Mucosa of gallbladder (tissue), 1 donor: ENCODE data around the gene TMEM17. TPM values are rescaled to one million over a fixed set of nuclear protein-coding genes. Genes with fewer than 3 reads are reported as not detected.

Experiments used
- DNase-seq: peaks from one replicate; pipeline ENCODE4 v3.0.0-alpha.2; 2020; ENCODE audit warnings: low spot score
- total RNA-seq: library from RNA; stranded (reverse); gene quantifications from one replicate; pipeline ENCODE4 v1.2.1, GENCODE V29; 2021
- donor health status: DM: no; HTN: no; CAD: no.

TMEM17 gene
- total RNA-seq, 1 donor from 2014 or later = 3.3 TPM

DNA sequence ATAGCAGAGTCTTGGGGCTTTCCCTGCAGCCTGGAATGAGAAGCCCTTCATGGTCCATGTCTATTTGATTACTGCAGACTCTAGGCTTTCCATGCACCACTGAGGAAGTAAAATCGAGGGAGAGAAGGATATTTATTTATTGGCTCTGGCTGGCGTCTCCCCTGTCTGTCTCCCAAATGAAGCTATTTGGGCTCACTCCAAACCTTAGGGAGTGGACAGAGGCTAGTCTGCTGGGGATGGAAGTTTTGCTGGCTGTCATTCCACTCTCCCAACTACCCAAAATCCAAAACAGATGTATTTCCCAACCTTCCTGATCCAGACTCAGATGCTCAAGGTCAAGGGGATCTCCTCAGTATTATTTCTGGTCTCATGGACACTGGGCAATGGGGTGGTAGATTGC lies 33.7 kb downstream of the TMEM17 start:
- no peak for DNase-seq

DNA sequence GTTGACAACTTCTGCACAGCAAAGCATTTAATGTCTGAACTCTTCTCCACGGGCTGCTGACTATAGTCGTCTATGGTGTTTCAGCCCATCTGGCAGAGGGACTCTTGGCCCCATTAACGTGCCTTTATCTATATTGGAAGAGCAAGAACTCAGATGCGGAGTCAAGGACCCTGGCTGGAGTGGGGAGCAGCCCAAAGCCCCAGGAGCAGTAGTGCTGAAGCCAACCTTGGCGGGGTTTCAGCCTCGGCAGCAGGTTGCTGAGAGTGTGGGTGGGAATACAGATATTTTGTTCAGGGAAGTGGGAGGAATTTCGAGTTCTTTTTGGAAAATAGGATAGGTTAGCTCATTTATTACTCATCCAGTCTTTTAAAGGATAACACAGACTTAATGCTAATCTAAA lies 34.2 kb downstream of the TMEM17 start:
- DNase-seq = no peak

DNA sequence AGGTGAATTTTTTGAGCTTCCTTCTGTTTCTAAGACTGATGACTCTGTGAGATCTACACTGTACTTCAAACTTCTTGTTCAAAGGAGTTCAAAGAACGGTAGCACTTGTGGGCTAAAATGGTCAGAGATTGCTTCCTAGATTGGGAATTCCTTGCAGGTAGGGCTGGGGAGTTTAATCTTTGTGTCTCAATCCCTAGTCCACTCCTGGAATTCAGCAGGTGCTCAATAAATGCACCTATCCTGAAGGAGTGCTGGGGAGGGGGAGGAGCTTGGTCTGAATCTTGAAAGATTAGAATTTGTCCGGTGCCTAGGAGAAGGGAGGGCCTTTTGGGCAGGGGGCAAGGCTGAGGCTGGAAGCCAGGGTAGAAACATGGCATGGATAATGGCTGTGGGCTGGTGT lies 34.6 kb downstream of the TMEM17 start:
- DNase-seq = no peak

DNA sequence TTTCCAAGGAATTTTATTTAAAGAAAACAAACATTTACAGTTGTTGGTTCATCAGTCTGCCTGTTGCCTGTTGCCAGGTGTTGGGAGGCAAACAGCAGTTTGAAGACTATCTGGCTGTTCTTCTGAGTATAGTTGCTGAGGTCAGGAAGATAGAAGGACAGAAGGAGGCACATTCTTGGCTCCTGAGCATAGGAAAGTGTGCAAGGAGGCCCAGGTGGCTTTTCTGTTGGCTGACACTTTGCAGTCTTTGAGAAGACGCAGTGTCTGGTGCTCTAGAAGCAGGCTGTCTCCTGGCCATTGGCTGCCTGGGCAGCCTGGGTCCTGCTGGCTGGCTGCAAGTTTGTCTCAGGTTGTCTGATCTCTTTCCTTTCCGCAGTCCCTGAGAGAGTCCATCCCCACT lies 36.4 kb downstream of the TMEM17 start:
- DNase-seq = no peak

DNA sequence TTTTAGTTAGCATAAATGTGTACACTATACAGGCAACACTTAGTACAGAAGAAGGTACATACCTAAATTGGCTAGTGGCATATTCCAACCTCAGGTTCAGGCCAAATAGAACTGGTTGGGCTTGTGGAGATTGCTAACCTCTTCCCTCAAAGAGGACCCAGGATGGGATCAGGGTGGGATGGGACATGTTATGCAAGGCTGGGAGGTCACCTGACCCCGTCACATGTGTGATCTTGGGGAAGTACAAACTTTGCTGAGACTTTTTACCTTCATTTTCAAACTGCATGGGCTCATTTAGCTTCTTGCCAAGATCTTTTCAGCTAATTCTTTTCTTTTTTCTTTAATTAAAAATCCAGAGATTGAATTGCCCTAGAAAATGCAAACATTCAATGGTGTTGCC lies 36.9 kb downstream of the TMEM17 start:
- no peak for DNase-seq

DNA sequence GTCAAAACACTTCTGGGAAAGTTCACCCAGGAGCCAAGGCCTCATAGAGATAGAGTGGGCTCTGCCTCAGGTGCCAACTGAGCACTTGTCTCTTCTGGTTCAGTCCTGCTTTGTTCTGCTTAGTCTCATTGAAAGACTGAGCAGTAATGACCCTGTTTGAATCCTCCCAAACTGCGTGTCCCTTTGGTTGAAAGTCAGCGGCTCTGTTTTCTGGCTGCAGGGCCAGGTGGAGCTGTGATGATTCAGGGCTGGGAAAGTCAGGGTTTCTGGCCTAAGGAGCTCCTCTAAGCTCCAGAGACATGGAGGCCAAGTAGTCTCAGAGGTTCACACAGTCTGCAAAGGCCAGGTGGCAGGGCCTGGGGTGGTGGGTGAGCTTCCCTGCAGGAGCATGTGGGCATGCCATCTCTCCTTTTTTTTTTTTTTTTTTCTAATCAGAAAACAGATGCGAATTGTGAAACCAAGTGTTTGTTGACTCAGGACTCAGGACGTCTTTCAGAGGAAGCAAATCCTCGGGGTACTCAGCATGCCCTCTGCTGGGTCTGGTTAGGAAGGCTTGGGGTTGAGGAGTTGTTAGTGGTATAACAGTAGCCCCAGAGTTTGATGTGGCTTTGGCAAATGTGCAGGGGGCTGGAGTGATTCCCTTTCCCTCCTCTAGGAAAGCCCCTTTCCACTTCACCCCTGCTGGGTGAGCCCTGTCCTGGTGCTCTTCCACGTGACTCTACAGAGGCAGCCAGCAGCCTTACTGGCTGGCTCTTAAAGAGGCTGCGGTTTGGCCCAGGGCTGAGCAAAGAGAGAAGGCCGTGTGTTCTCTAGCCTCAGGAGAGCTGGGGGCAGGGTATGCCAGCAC lies 38.3 kb downstream of the TMEM17 start:
- DNase-seq = no peak

DNA sequence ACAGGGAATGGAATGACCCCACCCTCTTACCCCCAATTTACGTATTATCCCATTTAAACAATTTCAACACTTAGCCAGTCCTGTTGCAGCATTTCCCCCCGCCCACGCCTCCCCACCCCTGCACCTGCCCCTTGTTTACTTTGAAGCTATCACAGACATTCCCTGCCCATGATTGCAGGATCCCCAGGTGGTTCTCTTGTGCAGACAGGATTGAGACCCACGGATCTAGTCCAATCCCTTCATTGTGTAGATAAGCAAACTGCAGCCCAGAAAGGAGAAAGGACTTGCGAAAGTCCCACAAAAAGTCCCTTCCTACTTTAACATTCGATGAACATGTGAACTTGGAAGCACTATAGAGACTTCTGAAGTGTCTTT lies 38.9 kb downstream of the TMEM17 start:
- DNase-seq = no peak

DNA sequence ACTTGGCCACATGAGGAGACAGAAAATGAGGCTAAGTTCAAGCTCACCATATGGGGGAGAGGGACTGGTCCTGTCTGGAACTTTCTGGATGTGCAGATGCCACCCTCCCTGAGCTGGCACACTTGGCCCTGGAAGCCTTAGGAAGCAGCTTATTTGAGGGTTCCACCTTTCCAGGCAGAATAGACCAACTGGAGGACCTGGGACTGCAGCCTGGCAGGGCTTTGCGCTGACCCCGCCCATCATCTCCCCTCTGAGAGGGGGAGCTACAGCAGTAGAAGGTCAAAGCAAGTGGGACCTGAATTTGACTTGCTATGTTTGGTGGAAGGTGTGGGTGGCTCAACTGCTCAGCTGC lies 39.5 kb downstream of the TMEM17 start:
- no peak for DNase-seq

DNA sequence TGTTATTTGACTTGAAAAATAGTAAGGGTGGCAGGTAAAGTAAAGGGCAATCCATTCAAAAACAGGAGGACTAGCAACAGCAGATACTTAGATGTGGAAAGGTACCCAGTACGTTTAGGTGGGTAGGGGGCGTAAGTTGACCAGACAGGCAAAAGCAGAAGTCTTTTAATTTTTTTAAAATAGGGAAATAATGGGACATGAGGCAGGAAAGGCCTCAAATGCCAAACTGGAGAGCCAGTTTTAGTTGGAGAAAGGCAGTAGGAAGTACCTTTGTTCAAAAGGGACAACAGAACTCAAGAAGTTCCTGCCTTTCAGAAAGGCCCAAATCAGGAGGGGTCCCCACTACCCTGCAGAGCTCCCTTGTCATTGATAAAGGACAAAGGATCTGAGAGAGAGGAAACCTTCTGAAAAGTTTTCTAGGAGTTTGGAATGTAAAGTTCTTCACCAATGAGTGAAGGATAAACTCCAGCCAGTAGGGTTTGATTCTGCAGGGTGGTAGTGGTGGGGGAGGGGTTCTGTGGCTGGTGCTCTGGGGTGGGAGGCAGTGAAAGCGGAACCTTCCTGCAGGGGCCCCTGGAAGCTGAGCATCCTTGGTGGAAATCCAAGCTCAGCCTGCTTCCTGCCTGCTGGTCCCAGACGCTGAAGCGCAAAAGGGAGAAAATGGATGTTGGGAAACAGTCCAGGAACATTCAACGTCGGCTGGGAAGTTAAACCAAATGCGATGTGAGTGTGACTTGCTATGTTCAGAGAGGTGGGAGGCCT lies 40.1 kb downstream of the TMEM17 start:
- DNase-seq = no peak

DNA sequence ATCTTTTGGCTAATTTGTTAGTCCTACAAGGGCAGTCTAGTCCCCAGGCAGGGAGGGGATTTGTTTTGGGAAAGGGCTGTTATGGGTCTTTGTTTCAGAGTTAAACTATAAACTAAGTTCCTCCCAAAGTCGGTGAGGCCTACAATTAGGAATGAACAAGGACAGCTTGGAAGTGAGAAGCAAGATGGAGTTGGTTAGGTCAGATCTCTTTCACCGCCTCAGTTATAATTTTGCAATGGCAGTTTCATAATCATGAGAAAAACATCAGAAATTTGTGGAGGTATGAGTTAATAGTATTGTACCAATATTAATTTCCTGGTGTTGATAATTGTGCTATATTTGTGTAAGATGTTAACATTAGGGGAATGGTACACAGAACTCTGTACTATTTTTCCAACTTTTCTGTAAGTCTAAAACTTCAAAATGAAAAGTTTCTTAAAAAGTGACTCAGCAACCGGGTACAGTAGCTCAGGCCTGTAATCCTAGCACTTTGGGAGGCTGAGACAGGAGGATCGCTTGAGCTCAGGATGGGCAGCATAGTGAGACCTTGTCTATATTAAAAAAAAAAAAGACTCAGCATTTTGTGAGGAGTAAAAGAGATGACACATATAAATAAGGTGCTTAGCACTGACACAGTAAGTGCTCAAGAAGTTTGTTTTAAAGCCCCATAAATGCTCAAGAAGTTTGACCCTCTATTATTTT lies 40.8 kb downstream of the TMEM17 start:
- no peak for DNase-seq

DNA sequence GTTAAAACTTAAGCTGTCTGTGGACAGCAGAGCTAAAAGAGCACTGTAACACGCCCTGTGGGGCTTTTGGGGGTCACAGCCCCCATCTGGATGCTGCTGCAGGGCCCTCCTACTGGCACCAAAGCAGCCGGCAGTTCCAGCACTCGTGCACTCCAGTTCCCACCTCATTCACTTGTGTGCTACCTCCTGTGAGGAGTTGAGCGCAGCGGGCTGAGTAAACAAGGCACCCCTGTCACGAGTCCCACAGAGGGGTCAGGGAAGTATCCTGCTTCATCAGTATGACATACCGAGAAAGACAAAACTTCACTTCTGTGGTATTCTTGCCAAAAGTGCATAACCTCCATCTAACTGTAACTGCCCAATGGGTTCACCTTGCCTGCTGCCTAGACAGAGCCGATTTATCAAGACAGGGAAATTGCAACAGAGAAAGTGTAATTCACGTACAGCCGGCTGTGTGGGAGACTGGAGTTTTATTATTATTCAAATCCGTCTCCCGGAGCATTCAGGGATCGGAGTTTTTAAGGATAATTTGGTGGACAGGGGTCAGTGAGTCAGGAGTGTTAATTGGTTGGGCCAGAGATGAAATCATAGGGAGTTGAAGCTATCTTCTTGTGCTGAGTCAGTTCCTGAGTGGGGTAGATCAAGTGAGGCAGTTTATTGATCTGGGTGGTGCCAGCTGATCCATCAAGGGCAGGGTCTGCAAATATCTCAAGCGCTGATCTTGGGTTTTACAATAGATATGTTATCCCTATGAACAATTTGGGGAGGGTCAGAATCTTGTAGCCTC lies 41.6 kb downstream of the TMEM17 start:
- no peak for DNase-seq

DNA sequence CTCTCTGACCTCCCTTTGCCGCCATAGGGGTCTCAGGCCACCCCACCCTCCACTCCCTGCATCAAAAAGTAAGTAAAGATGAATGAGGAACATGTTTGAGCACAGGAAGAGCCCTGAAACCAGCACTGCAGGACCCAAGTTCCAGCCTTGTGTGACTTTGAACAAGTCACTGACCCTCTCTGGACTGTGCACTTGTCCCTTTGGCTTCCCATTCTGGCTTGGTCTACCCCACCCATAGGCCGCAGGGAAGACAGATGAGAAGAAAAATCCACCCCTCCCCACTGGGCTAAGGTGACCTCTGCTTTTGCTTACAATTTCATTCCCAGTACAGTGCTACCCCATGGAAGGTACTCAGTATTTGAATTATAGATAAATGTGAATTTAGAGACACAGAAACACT lies 43.8 kb downstream of the TMEM17 start:
- DNase-seq = no peak

DNA sequence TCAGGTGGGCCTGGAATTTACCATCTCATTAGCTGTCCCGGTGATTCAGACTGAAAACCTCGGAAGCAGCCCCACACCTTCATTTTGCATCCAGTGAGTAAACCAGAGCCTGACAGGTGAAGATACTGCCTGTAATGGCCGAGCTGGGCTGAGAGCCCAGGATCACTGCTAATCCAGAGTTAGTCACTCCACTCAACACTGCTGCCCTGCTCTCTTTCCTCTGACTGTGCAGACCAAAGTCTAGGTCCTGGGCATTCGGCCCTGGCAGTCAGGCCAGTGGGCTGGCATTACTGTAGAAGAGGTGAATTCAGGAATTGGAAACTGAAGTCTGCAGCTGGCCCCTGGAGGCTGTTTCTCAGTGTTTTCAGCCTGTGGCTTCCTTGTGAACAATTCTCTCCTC lies 44.3 kb downstream of the TMEM17 start:
- DNase-seq = peak; percentile 69

DNA sequence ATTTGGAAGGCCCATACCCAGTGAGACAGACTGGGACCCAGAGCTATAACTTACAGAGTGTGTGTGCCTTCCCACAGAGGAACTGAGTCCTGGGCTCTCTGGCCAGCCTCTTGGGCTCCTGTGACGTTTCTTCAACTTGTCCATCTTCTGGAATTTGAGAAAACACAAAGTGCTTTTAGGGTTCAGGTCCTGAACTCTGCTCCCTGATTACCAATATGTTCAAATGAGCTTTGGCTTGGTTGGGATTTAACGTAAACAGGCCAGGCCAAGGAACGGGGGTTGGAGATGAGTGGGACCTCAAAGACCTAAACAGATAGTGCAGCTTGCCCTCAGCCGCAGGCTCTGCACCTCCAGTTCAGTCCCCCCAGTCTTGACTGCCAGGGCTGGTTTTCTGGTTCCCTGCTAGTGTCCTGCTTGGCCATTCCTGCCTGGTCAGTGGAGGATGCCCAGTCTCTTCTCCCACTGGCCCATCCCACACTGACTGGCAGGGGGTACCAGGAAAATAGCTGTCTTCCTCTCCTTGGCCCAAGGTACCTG lies 44.9 kb downstream of the TMEM17 start:
- no peak for DNase-seq

DNA sequence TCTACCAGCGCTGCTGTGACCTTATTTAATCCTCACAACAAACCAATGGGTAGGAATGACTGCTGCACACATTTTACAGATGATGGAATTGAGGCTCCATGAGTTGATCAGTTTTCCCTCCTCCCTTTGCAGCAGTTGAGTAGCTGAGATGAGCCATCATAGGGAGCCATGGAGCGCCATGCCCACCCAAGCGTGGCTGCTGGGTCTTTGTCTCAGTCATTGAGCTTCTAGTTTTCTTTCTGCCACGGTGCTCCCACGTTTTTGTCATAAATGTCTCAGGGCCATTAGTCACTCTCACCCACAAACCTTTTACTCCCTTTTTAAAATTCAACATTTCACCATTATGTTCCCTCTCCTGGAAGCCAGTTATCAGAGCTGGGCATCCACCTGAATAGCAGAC lies 45.8 kb downstream of the TMEM17 start:
- no peak for DNase-seq

DNA sequence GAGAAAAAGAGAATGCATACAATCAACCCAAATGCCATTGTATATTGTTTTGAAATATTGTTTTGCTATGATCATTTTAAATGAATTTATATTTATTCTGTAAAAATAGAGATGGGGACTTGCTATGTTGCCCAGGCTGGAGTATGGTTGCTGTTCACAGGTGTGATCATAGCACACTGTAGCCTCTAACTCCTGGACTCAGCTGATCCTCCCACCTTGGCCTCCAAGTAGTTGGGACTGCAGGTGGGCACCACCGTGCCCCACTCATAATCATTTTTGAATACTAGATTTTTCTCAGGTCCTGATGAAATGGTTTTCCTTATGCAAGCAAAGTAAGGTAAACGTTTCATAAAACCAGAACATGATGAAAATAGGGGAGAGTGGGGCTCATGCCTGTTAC lies 46.3 kb downstream of the TMEM17 start:
- DNase-seq = no peak

DNA sequence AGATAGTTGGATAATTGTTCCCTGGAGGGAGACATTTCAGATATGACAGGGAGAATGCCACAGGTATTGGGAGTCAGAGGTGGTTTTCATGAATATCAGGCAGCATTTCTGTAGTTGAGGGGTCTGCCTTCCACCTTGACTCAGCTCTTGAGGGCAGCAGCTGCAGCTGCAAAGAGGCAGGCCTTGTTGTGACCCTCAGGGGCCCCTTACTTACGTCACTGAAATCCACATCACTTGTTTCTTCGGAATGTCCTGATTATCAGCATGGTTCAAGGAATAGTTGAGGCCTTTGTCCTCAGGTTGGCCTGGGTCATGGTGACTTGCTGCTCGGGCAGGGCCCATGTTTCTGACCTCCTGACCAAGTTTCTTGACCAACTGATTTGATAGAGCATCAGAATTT lies 46.9 kb downstream of the TMEM17 start:
- no peak for DNase-seq

DNA sequence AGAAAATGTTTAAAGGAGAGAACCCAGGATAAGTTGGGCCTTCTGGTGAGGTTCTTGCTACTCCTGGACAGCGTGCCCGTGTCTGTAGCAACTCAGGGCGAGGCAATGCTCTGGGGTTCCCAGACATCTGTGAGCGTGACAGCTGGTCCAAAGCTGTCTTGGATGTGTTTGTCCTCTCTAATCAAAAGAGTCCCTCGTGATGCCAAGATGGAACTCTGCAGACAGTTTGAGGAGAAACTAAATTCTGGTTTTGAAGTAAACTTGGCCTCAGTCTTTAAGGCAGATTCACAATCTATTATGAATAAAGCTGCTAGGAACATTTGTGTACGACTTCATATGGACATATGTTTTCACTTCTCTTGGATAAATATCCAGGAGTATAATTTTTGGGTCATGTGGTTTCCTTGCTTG lies 47.3 kb downstream of the TMEM17 start:
- no peak for DNase-seq

DNA sequence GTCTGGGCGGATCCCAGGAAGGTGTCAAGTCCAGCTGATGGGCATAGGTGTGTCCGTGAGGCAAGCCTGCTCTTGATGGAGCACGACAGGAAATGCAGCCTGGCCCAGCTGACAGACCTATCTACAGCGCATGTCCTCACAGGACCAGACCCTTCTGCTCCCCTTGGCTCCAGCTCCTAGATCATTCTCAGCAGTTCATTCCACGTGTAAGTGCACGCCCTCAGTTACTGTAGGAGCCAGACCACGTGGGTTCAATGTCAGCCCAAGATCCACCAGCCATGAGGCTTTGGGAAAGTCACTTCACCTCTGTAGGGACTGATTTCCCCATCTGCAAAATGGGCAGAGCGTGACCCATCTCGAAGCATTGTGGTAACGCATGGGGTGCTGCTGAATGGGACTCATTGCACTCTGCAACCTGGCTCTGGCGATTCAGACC lies 47.8 kb downstream of the TMEM17 start:
- no peak for DNase-seq

DNA sequence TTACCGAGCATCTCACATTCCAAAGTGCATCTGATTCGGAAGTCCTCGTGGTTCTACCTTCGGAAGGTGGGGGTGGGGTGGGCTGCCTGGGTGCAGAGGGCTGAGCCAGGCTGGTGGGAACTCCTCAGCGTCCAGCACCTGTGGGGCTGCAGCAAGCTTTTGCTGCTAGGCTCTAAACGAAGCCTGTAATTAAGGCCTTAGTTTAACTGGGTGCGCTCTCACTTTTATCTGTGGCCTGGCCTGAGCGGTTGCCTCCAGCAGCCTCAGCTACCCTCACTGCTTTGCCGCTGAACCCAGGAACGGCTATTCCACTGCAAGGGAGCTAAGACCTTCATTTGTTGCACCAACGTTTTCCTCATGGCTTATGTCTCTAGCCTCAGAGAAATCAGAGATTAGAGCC lies 48.4 kb downstream of the TMEM17 start:
- DNase-seq = no peak

DNA sequence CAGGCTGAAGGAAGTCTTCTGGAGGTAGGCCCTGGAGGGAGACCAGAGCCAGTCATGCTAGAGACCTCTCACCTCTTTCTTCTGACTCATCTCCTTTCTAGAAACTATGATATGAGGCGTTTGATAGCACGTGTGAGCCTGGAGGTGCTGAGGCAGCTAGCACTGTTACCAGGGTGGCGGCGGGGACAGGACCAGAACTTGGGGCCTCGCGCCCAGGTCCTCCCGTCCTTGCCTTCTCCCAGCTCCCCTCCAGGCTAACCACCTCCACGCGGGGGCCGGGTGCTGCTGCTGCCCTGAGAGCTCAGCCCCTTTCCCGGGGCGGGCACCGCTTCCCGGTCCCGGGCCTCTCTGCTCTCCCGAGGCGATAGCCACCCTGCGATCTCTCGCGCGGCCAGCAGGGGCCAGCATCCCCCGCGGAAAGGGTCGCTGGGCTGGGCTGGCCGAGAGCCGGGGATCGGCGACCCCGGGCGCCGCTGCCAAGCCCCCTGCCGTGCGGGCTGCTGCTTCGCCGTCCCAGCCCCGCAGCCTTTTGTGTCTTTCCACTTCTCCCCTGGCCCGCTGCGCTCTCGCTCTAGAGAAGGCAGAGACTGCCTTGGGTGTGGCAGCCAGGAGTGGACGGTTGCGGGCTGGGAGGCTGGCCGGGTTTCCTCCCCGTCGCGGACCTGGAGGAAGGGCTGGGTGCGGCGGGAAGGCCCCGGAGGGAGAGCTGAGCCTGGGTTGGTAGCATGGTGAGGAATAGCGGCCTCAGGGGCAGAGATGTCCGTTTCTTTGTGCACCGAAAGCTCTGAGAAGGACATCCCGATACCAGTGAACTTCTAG lies 49.1 kb downstream of the TMEM17 start:
- peak; percentile 66 for DNase-seq
